Loucy (cell line): ENCODE data around the gene PLXNA2.

Experiments used
- H2AFZ ChIP-seq: fragments of 200-600 bp; sonication (generic); 2 replicates; pipeline ENCODE4 v1.6.0; 2016; ENCODE audit warnings: antibody characterized with exemption, mild to moderate bottlenecking, low read length, moderate library complexity
- H3F3A ChIP-seq: fragments of 200-600 bp; 2 replicates; pipeline ENCODE4 v1.6.0; 2016; ENCODE audit warnings: antibody characterized with exemption, low read depth, mild to moderate bottlenecking
- H3K27me3 ChIP-seq: fragments of 200-600 bp; sonication (generic); 2 replicates; pipeline ENCODE4 v1.6.1; 2014; ENCODE audit warnings: low read length, mild to moderate bottlenecking; ENCODE audit not compliant: insufficient read depth, poor library complexity, severe bottlenecking
- H3K36me3 ChIP-seq: fragments of 200-600 bp; sonication (generic); 2 replicates; pipeline ENCODE4 v1.6.1; 2016; ENCODE audit warnings: low read length; ENCODE audit not compliant: insufficient read depth
- H3K4me1 ChIP-seq: fragments of 200-600 bp; sonication (generic); 2 replicates; pipeline ENCODE4 v1.5.1; 2014; ENCODE audit warnings: low read length, mild to moderate bottlenecking; ENCODE audit not compliant: insufficient read depth, poor library complexity, severe bottlenecking
- H3K4me2 ChIP-seq: fragments of 200-600 bp; sonication (generic); 2 replicates; pipeline ENCODE4 v1.6.0; 2014; ENCODE audit warnings: antibody characterized with exemption, low read length, low read depth, mild to moderate bottlenecking; ENCODE audit not compliant: poor library complexity, severe bottlenecking
- H3K4me3 ChIP-seq: fragments of 200-600 bp; sonication (generic); 2 replicates; pipeline ENCODE4 v1.5.1; 2014; ENCODE audit warnings: low read length, mild to moderate bottlenecking, mixed read lengths; ENCODE audit not compliant: poor library complexity, severe bottlenecking
- H3K79me2 ChIP-seq: fragments of 200-600 bp; sonication (generic); 2 replicates; pipeline ENCODE4 v1.6.1; 2014; ENCODE audit warnings: low read length; ENCODE audit not compliant: insufficient read depth
- H3K9ac ChIP-seq: fragments of 200-600 bp; sonication (generic); 2 replicates; pipeline ENCODE4 v1.6.0; 2014; ENCODE audit warnings: mild to moderate bottlenecking, low read depth, low read length, moderate library complexity; ENCODE audit not compliant: poor library complexity, severe bottlenecking
- H3K9me2 ChIP-seq: fragments of 200-600 bp; sonication (generic); replicated peaks from 2 replicates; pipeline ENCODE4 v1.6.1; 2016; ENCODE audit warnings: low read depth, low read length, mixed read lengths
- H3K9me3 ChIP-seq: fragments of 200-600 bp; sonication (generic); 2 replicates; pipeline ENCODE4 v1.6.1; 2014; ENCODE audit warnings: mild to moderate bottlenecking, antibody characterized with exemption, low read length, low read depth; ENCODE audit not compliant: insufficient read depth
- H4K20me1 ChIP-seq: fragments of 200-600 bp; sonication (generic); 2 replicates; pipeline ENCODE4 v1.6.0; 2014; ENCODE audit warnings: antibody characterized with exemption, low read length, mild to moderate bottlenecking; ENCODE audit not compliant: insufficient read depth, poor library complexity, severe bottlenecking
- EZH2phosphoT487 ChIP-seq: fragments of 200-600 bp; IDR thresholded peaks from 2 replicates; pipeline ENCODE4 v1.6.1; 2018; ENCODE audit warnings: antibody characterized with exemption, mild to moderate bottlenecking, moderate library complexity, borderline replicate concordance
- TF ChIP-seq, protein P1 (sequence below): fragments of 200-600 bp; sonication (generic); conservative IDR thresholded peaks from 2 replicates; pipeline ENCODE4 v1.5.1; 2014; ENCODE audit warnings: mild to moderate bottlenecking, antibody characterized with exemption, low read length

The PLXNA2 gene

DNA sequence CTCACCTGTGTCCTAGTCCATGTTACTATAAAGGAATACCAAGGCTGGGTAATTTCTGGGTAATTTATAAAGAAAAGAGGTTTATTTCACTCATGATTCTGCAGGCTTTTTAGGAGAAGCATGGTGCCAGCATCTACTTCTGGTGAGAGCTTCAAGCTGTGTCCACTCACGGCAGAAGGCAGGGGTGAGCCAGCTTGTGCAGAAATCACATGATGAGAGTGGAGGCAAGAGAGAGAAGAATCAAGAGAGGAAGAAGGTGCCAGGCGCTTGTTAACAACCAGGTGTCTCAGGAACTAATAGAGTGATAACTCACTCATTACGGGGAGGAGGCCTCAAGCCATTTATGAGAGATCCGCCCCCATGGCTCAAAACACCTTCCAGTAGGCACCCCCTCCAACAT, 265.7 kb downstream of the PLXNA2 start:
- Histone ChIP-seq H2AFZ (no peak overlapping the region), H3K4me3 (no peak overlapping the region), H3K4me2 (no peak overlapping the region), H4K20me1 (no peaks in the 10 kb centered on the region), H3K4me1 (no peaks in the 10 kb centered on the region), H3F3A (no peaks in the 10 kb centered on the region), H3K27me3 (no peaks in the 10 kb centered on the region), H3K9me2 (no peaks in the 10 kb centered on the region), H3K9me3 (no peaks in the 10 kb centered on the region), H3K9ac (no peak overlapping the region), H3K79me2 (no peaks in the 10 kb centered on the region), H3K36me3 (no peaks in the 10 kb centered on the region)
- TF ChIP-seq, protein P1, sequence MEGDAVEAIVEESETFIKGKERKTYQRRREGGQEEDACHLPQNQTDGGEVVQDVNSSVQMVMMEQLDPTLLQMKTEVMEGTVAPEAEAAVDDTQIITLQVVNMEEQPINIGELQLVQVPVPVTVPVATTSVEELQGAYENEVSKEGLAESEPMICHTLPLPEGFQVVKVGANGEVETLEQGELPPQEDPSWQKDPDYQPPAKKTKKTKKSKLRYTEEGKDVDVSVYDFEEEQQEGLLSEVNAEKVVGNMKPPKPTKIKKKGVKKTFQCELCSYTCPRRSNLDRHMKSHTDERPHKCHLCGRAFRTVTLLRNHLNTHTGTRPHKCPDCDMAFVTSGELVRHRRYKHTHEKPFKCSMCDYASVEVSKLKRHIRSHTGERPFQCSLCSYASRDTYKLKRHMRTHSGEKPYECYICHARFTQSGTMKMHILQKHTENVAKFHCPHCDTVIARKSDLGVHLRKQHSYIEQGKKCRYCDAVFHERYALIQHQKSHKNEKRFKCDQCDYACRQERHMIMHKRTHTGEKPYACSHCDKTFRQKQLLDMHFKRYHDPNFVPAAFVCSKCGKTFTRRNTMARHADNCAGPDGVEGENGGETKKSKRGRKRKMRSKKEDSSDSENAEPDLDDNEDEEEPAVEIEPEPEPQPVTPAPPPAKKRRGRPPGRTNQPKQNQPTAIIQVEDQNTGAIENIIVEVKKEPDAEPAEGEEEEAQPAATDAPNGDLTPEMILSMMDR: no peak
- no peak for TF ChIP-seq EZH2phosphoT487

DNA sequence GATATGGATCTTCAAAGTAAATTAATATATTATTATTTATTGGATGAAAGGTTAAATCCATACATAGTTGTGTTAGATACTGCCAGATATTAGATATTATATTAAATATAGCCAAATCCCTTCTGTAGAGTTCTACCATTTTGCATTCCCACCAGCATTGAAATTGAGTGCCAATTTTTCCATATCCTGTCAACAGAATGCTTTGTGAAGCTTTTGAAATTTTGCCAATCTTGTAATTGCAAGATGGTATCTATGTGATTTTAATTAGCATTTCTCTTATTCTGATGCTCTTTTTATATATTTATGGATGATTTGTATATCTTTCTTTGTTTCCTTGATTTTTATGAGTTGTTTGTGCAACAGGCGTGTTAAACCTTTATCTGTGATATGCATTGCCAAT, 266.3 kb downstream of the PLXNA2 start:
- no peaks in the 10 kb centered on the region for H3K79me2 ChIP-seq
- H3K9ac ChIP-seq: no peak overlapping the region
- H3K4me3 ChIP-seq: no peak overlapping the region
- no peaks in the 10 kb centered on the region for H3K4me1 ChIP-seq
- no peaks in the 10 kb centered on the region for H3K36me3 ChIP-seq
- no peaks in the 10 kb centered on the region for H4K20me1 ChIP-seq
- H3K9me2 ChIP-seq: no peaks in the 10 kb centered on the region
- H3K4me2 ChIP-seq: no peak overlapping the region
- no peaks in the 10 kb centered on the region for H3K9me3 ChIP-seq
- H3F3A ChIP-seq: no peaks in the 10 kb centered on the region
- no peaks in the 10 kb centered on the region for H3K27me3 ChIP-seq
- no peak overlapping the region for H2AFZ ChIP-seq
- TF ChIP-seq, protein P1: no peak
- TF ChIP-seq EZH2phosphoT487: no peak

DNA sequence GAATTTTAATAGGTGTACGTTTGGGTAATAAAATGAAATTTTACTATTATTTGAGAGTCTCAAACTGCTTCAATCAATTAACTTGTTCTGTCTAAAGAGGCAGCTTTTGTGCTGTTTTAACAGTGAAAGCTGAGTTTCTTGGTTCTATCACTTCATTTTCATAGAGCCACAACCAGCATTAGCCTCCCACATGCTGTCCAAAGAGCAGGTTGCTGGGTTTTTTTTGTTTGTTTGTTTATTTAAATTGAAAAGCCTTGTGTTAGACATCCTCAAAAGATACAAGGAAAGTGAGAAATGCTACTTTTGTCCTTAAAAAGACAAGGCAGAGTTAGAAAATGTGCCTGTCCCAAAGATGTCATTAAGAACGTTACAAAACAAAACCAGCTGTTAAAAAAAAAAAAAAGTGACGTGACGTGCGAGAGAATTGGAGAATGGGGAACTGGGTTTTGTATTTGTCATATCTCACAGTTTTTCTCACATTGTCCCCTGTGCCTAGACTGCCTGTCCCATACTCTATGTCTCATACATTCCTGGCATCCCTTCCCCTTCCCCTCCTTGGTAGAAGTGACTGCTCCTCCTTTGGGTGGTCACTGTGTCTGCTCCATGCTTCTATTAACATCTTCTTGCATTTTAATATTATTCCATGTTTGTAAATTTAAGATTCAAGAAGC, 270.2 kb downstream of the PLXNA2 start:
- Histone ChIP-seq H2AFZ (no peak overlapping the region), H3K9me3 (no peaks in the 10 kb centered on the region), H3K9ac (no peak overlapping the region), H3F3A (no peaks in the 10 kb centered on the region), H3K4me1 (no peaks in the 10 kb centered on the region), H3K4me3 (no peak overlapping the region), H3K27me3 (no peaks in the 10 kb centered on the region), H3K9me2 (no peaks in the 10 kb centered on the region), H3K4me2 (no peak overlapping the region), H4K20me1 (no peaks in the 10 kb centered on the region), H3K79me2 (no peaks in the 10 kb centered on the region), H3K36me3 (no peaks in the 10 kb centered on the region)
- no peak for TF ChIP-seq EZH2phosphoT487
- TF ChIP-seq, protein P1: no peak
